Calu3 (cell line): ENCODE results near the gene GRIA1. TPM values are rescaled to one million over a fixed set of nuclear protein-coding genes. Genes with fewer than 3 reads are reported as not detected.

Source experiments
- BruUV-seq: library from RNA; stranded (reverse); fragments of 400-500 nt; replicated peaks from 2 replicates; lab custom pipeline; 2021; lab: Mats Ljungman, UMichigan
- CTCF ChIA-PET: fragments of 300-600 bp; sonication (Branson Sonifier 250); formaldehyde crosslinking; loops from one replicate; lab custom pipeline; 2022; ENCODE audit warnings: antibody characterized with exemption; lab: Charles Lee
- DNase-seq: peaks from one replicate; pipeline ENCODE4 v3.0.0; 2022
- H3K27ac Mint-ChIP-seq: one replicate; pipeline ENCODE4 v1.8.0; 2022; ENCODE audit warnings: mixed read lengths; ENCODE audit not compliant: unreplicated experiment
- H3K27me3 Mint-ChIP-seq: one replicate; pipeline ENCODE4 v1.8.0; 2022; ENCODE audit warnings: mixed read lengths; ENCODE audit not compliant: unreplicated experiment
- H3K36me3 Mint-ChIP-seq: one replicate; pipeline ENCODE4 v1.8.0; 2022; ENCODE audit warnings: mild to moderate bottlenecking, moderate library complexity, mixed read lengths; ENCODE audit not compliant: insufficient read depth, unreplicated experiment
- H3K4me1 Mint-ChIP-seq: one replicate; pipeline ENCODE4 v1.8.0; 2022; ENCODE audit warnings: mild to moderate bottlenecking, low read depth, mixed read lengths; ENCODE audit not compliant: unreplicated experiment
- H3K4me3 Mint-ChIP-seq: one replicate; pipeline ENCODE4 v1.8.0; 2022; ENCODE audit warnings: mild to moderate bottlenecking, low read depth, moderate library complexity, mixed read lengths; ENCODE audit not compliant: unreplicated experiment
- H3K9me3 Mint-ChIP-seq: one replicate; pipeline ENCODE4 v1.8.0; 2022; ENCODE audit warnings: low read depth, mixed read lengths; ENCODE audit not compliant: unreplicated experiment
- CTCF ChIP-seq: fragments of 200-600 bp; IDR thresholded peaks from one replicate; pipeline ENCODE4 v1.8.0; 2022; ENCODE audit warnings: antibody characterized with exemption; ENCODE audit not compliant: unreplicated experiment
- intact Hi-C: fragments of 100-400 bp; cut with micrococcal nuclease; formaldehyde crosslinking; loops from one replicate; pipeline ENCODE4 v1.10.0; 2022; ENCODE audit not compliant: unreplicated experiment
- total RNA-seq: library from RNA; stranded (reverse); gene quantifications from 2 replicates; pipeline ENCODE4 v1.2.3, GENCODE V29; 2022

Gene GRIA1
- total RNA-seq, 1 experiment from 2014 or later = not detected

DNA sequence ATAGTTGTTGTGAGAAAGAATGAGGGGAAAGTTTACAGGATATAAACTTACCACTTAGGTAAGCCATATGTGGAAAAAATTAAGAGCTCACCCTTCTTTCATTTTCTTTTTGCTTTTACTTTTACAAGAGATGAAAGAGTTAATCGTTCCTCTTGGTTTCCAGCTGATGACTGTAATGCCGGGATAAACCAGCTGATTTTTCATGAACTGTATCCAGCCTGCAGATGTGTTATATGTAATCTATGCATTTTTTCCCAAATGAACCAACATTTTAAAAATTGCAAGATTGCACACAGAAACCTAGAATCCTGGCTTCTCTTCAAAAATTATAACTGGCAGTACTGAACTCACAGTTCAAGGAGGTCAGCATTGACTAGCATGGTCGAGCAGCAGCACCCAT is 185.9 kb downstream of the GRIA1 start:
- peaks cover 2% of the 10 kb centered on the region for H3K9me3 Mint-ChIP-seq
- CTCF ChIA-PET = no interaction called here
- H3K27me3 Mint-ChIP-seq = peaks cover 65% of the 10 kb centered on the region
- no peak for DNase-seq
- no peak for TF ChIP-seq CTCF
- H3K4me3 Mint-ChIP-seq = no peak overlapping the region
- no peaks in the 10 kb centered on the region for H3K36me3 Mint-ChIP-seq
- no peak overlapping the region for H3K27ac Mint-ChIP-seq
- intact Hi-C loops = no loop called here
- no TSS peak for BruUV-seq
- no peaks in the 10 kb centered on the region for H3K4me1 Mint-ChIP-seq

DNA sequence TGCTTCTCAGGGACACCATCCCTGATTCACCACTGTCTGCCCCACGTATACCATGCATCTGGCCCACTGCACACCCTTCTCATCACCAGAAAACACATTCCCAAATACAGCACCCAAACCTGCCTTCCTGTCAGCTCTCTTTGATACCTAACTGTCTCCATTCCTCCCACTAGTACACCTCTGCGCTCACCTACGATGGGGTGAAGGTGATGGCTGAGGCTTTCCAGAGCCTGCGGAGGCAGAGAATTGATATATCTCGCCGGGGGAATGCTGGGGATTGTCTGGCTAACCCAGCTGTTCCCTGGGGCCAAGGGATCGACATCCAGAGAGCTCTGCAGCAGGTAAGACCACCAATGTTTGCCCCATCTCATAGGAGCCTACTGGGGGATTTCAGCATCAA is 186.4 kb downstream of the GRIA1 start:
- TF ChIP-seq CTCF = no peak
- DNase-seq = no peak
- Mint-ChIP-seq H3K36me3 (no peaks in the 10 kb centered on the region), H3K27ac (no peak overlapping the region), H3K9me3 (peaks cover 2% of the 10 kb centered on the region), H3K27me3 (peaks cover 69% of the 10 kb centered on the region), H3K4me3 (no peak overlapping the region), H3K4me1 (no peaks in the 10 kb centered on the region)
- CTCF ChIA-PET = no interaction called here
- intact Hi-C loops = no loop called here
- no TSS peak for BruUV-seq

DNA sequence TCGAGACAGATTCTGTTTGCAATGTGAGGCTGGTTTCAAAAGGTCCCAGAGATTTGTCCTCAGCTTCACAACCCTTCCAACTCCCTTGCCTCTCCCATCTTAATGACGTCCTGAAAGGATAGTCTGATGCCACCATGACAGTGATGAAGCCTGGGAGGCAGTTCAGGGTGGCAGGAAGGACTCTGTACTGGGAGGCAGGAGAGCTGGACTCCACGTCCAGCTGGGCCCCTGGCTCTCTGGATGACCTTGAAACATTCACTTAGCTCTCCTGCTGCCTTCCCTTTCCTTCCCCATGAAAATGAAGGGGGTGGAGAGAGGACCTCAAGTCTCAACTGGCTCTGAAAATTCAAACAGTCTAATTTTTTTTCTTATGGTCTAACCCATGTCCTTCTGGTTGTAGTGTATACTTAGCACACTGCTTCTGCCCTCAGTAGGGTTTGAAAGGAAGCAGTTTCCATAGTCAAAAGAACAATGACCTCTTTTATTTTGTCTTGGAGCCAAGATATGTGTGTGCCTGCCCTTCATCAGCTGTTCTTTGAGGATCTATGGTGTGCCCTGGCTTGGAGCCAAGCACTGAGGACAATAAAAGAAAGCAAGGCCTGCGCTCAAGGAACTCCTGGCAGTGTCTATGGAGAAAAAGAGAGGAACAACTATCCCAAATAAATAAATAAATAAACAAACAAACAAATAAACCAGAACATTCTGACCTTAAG is 188.3 kb downstream of the GRIA1 start:
- intact Hi-C loops = no loop called here
- DNase-seq = no peak
- no peak overlapping the region for H3K27ac Mint-ChIP-seq
- H3K9me3 Mint-ChIP-seq = peaks cover 2% of the 10 kb centered on the region
- no peaks in the 10 kb centered on the region for H3K4me1 Mint-ChIP-seq
- BruUV-seq = no TSS peak
- CTCF ChIA-PET = interaction anchor here (0.7 to 1.2 kb wide), 2 partner anchors 10 to 13 kb away, joined by 3 read pairs; no protein-coding TSS in a partner anchor
- no peak overlapping the region for H3K4me3 Mint-ChIP-seq
- no peaks in the 10 kb centered on the region for H3K36me3 Mint-ChIP-seq
- TF ChIP-seq CTCF = no peak
- peaks cover 70% of the 10 kb centered on the region for H3K27me3 Mint-ChIP-seq

GRCh38 chr5:153690236-153690635 is 199.8 kb downstream of the GRIA1 start:
- H3K9me3 Mint-ChIP-seq = peaks cover 3% of the 10 kb centered on the region
- H3K36me3 Mint-ChIP-seq = no peaks in the 10 kb centered on the region
- no peaks in the 10 kb centered on the region for H3K4me1 Mint-ChIP-seq
- DNase-seq = no peak
- CTCF ChIA-PET = no interaction called here
- intact Hi-C loops = loop anchor here (10.0 kb wide), 1 partner anchor 195 kb away; the partner anchor contains the start of gene GRIA1
- no peak for TF ChIP-seq CTCF
- no peak overlapping the region for H3K4me3 Mint-ChIP-seq
- BruUV-seq = no TSS peak
- peaks cover 37% of the 10 kb centered on the region for H3K27me3 Mint-ChIP-seq
- H3K27ac Mint-ChIP-seq = no peak overlapping the region
